GM18867 (cell line): Measurements from ENCODE around the gene CYTH4.
"Not testable (repeated sequence)": the region's sequence is repeated elsewhere in the genome, so short reads cannot be mapped to it uniquely, and the experiment has no call there.

ENCODE experiments used
- ATAC-seq: cut with Tn5 transposase; IDR thresholded peaks from one replicate; pipeline ENCODE4 v1.9.1; 2021; ENCODE audit warnings: mild to moderate bottlenecking, moderate library complexity; ENCODE audit not compliant: unreplicated experiment

CYTH4 gene

GRCh38 chr22:37248251-37248650, 34.1 kb upstream of the CYTH4 start:
- ATAC-seq, result no peak

- ATAC-seq, result no peak
Observed at GRCh38 chr22:37249986-37250385, 32.3 kb upstream of the CYTH4 start.

- not testable (repeated sequence) for ATAC-seq
Observed at GRCh38 chr22:37251836-37252235, 30.5 kb upstream of the CYTH4 start.

- ATAC-seq, result no peak
Observed at GRCh38 chr22:37253126-37253660, 29.1 kb upstream of the CYTH4 start.

- ATAC-seq, result no peak
Observed at GRCh38 chr22:37254209-37254866, 28.0 kb upstream of the CYTH4 start.

GRCh38 chr22:37254867-37255233, 27.5 kb upstream of the CYTH4 start:
- no peak for ATAC-seq

- ATAC-seq, result no peak
Observed at GRCh38 chr22:37255558-37256006, 26.7 kb upstream of the CYTH4 start.

- no peak for ATAC-seq
Observed at GRCh38 chr22:37256075-37256726, 26.1 kb upstream of the CYTH4 start.

GRCh38 chr22:37258005-37258752, 24.1 kb upstream of the CYTH4 start:
- ATAC-seq, result no peak

GRCh38 chr22:37258753-37259401, 23.4 kb upstream of the CYTH4 start:
- no peak for ATAC-seq

GRCh38 chr22:37259540-37260029, 22.7 kb upstream of the CYTH4 start:
- no peak for ATAC-seq

GRCh38 chr22:37260155-37260795, 22.0 kb upstream of the CYTH4 start:
- no peak for ATAC-seq

GRCh38 chr22:37260901-37261336, 21.4 kb upstream of the CYTH4 start:
- no peak for ATAC-seq

- no peak for ATAC-seq
Observed at GRCh38 chr22:37262346-37262745, 20.0 kb upstream of the CYTH4 start.

- ATAC-seq, result no peak
Observed at GRCh38 chr22:37263966-37264887, 18.1 kb upstream of the CYTH4 start.

GRCh38 chr22:37266581-37267134, 15.7 kb upstream of the CYTH4 start:
- ATAC-seq, result no peak

- ATAC-seq, result peak; percentile 79
Observed at GRCh38 chr22:37267135-37267587, 15.1 kb upstream of the CYTH4 start.

GRCh38 chr22:37267661-37268413, 14.5 kb upstream of the CYTH4 start:
- ATAC-seq, result no peak
